ENCODE measurements around the gene INSL4.

INSL4 gene

GRCh38 chr9:5265939-5266338 lies 34.7 kb downstream of the INSL4 start:
- H3K36me3 ChIP-seq (ENCODE audit: insufficient read depth, low read length), result no peaks in the 10 kb centered on the region
- H4K20me1 ChIP-seq (ENCODE audit: insufficient read depth, low read length, poor library complexity, severe bottlenecking), result no peaks in the 10 kb centered on the region
- H3K4me1 ChIP-seq (ENCODE audit: insufficient read depth, low read length, poor library complexity, severe bottlenecking), result no peaks in the 10 kb centered on the region
- H2AFZ ChIP-seq (ENCODE audit: low read length), result no peak overlapping the region
- H3F3A ChIP-seq (ENCODE audit: low read depth), result no peaks in the 10 kb centered on the region
- no peaks in the 10 kb centered on the region for H3K79me2 ChIP-seq (ENCODE audit: insufficient read depth, low read length)
- no peak overlapping the region for H3K4me2 ChIP-seq (ENCODE audit: low read depth, low read length, poor library complexity, severe bottlenecking)
- TF ChIP-seq EZH2phosphoT487 (IDR thresholded peaks at IDR 0.05; ENCODE audit: borderline replicate concordance) (no peak), CTCF (conservative IDR thresholded peaks at IDR 0.05; ENCODE audit: low read length) (peak; percentile 51)
- H3K9ac ChIP-seq (ENCODE audit: low read depth, low read length, poor library complexity, severe bottlenecking), result no peak overlapping the region
- no peaks in the 10 kb centered on the region for H3K9me2 ChIP-seq (replicated peaks; ENCODE audit: low read depth, low read length)
- H3K9me3 ChIP-seq (ENCODE audit: insufficient read depth, low read depth, low read length), result no peaks in the 10 kb centered on the region
- H3K27me3 ChIP-seq (ENCODE audit: insufficient read depth, low read length, poor library complexity, severe bottlenecking), result no peaks in the 10 kb centered on the region
- H3K4me3 ChIP-seq (ENCODE audit: low read length, poor library complexity, severe bottlenecking), result no peak overlapping the region

DNA sequence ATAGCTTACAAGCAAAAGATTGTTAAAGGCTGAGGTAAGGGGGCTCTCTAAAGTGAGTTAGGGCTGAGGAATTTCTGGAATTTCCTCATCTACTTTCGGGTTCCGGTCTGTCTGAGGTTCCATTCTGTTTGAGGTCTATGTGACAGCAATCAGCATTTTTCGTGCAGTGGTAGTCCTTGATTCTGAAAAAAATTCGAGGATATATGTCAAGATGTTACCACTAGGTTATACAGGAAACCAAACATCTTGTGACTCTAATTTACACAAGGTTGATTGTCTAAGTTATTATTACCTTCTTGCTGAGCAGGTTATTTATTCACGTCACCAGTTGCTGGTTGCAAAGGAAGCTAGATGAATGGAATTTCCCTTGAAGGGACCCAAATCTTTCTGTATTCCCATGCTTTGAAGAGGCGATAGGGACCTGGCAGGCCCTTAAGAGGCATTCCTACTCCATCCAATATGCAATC lies 38.1 kb downstream of the INSL4 start:
- no peak overlapping the region for H3K9ac ChIP-seq (ENCODE audit: low read depth, low read length, poor library complexity, severe bottlenecking)
- TF ChIP-seq EZH2phosphoT487 (IDR thresholded peaks at IDR 0.05; ENCODE audit: borderline replicate concordance) (no peak), CTCF (conservative IDR thresholded peaks at IDR 0.05; ENCODE audit: low read length) (no peak)
- no peaks in the 10 kb centered on the region for H3K27me3 ChIP-seq (ENCODE audit: insufficient read depth, low read length, poor library complexity, severe bottlenecking)
- no peaks in the 10 kb centered on the region for H3K36me3 ChIP-seq (ENCODE audit: insufficient read depth, low read length)
- no peaks in the 10 kb centered on the region for H3K9me2 ChIP-seq (replicated peaks; ENCODE audit: low read depth, low read length)
- H3K4me3 ChIP-seq (ENCODE audit: low read length, poor library complexity, severe bottlenecking), result no peak overlapping the region
- H3K4me2 ChIP-seq (ENCODE audit: low read depth, low read length, poor library complexity, severe bottlenecking), result no peak overlapping the region
- H3K4me1 ChIP-seq (ENCODE audit: insufficient read depth, low read length, poor library complexity, severe bottlenecking), result no peaks in the 10 kb centered on the region
- no peaks in the 10 kb centered on the region for H4K20me1 ChIP-seq (ENCODE audit: insufficient read depth, low read length, poor library complexity, severe bottlenecking)
- no peaks in the 10 kb centered on the region for H3K79me2 ChIP-seq (ENCODE audit: insufficient read depth, low read length)
- no peak overlapping the region for H2AFZ ChIP-seq (ENCODE audit: low read length)
- no peaks in the 10 kb centered on the region for H3F3A ChIP-seq (ENCODE audit: low read depth)
- H3K9me3 ChIP-seq (ENCODE audit: insufficient read depth, low read depth, low read length), result no peaks in the 10 kb centered on the region

- Histone ChIP-seq H3F3A (ENCODE audit: low read depth) (no peaks in the 10 kb centered on the region), H3K4me1 (ENCODE audit: insufficient read depth, low read length, poor library complexity, severe bottlenecking) (no peaks in the 10 kb centered on the region), H3K79me2 (ENCODE audit: insufficient read depth, low read length) (no peaks in the 10 kb centered on the region)
These were observed 43.6 kb downstream of the INSL4 start for GRCh38 chr9:5274770-5275169.

More at GRCh38 chr9:5274770-5275169, 43.6 kb downstream of the INSL4 start:
- H3K27me3 ChIP-seq (ENCODE audit: insufficient read depth, low read length, poor library complexity, severe bottlenecking), result no peaks in the 10 kb centered on the region
- no peaks in the 10 kb centered on the region for H3K9me3 ChIP-seq (ENCODE audit: insufficient read depth, low read depth, low read length)
- H2AFZ ChIP-seq (ENCODE audit: low read length), result no peak overlapping the region
- H3K4me3 ChIP-seq (ENCODE audit: low read length, poor library complexity, severe bottlenecking), result no peak overlapping the region
- H3K36me3 ChIP-seq (ENCODE audit: insufficient read depth, low read length), result no peaks in the 10 kb centered on the region
- H3K4me2 ChIP-seq (ENCODE audit: low read depth, low read length, poor library complexity, severe bottlenecking), result no peak overlapping the region
- H3K9me2 ChIP-seq (replicated peaks; ENCODE audit: low read depth, low read length), result no peaks in the 10 kb centered on the region
- no peaks in the 10 kb centered on the region for H4K20me1 ChIP-seq (ENCODE audit: insufficient read depth, low read length, poor library complexity, severe bottlenecking)
- H3K9ac ChIP-seq (ENCODE audit: low read depth, low read length, poor library complexity, severe bottlenecking), result no peak overlapping the region
- TF ChIP-seq CTCF (conservative IDR thresholded peaks at IDR 0.05; ENCODE audit: low read length) (no peak), EZH2phosphoT487 (IDR thresholded peaks at IDR 0.05; ENCODE audit: borderline replicate concordance) (no peak)

Data from Loucy (cell line).